Adrenal gland (tissue), 5 donors: ENCODE results near the gene ARHGAP26.

Experiments used
- POLR2A ChIP-seq, 2 donors: fragments of 450-650 bp; IDR thresholded peaks; one replicate each; pipeline ENCODE4 v1.6.1; 2017; ENCODE audit warnings: antibody characterized with exemption in 2 of 2, mild to moderate bottlenecking in 2 of 2, moderate library complexity in 1 of 2
- TF ChIP-seq, protein P1 (sequence below), 6 experiments: fragments of 450-650 bp in 4 of 6; fragments of 200-600 bp in 2 of 6; sonication (generic) in 1 of 6; IDR thresholded peaks; 1 replicate in 5 of 6; 2 replicates in 1 of 6; pipeline versions ENCODE4 v1.5.1 to v1.8.0; 2016 to 2021; ENCODE audit warnings: antibody characterized with exemption in 6 of 6, mild to moderate bottlenecking in 2 of 6, moderate library complexity in 1 of 6
- donor health status: DM: no; HTN: no; CAD: no.

- no peak for TF ChIP-seq POLR2A (IDR thresholded peaks at IDR 0.05)
- TF ChIP-seq, protein P1, sequence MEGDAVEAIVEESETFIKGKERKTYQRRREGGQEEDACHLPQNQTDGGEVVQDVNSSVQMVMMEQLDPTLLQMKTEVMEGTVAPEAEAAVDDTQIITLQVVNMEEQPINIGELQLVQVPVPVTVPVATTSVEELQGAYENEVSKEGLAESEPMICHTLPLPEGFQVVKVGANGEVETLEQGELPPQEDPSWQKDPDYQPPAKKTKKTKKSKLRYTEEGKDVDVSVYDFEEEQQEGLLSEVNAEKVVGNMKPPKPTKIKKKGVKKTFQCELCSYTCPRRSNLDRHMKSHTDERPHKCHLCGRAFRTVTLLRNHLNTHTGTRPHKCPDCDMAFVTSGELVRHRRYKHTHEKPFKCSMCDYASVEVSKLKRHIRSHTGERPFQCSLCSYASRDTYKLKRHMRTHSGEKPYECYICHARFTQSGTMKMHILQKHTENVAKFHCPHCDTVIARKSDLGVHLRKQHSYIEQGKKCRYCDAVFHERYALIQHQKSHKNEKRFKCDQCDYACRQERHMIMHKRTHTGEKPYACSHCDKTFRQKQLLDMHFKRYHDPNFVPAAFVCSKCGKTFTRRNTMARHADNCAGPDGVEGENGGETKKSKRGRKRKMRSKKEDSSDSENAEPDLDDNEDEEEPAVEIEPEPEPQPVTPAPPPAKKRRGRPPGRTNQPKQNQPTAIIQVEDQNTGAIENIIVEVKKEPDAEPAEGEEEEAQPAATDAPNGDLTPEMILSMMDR (IDR thresholded peaks at IDR 0.05): no peak
Observed at GRCh38 chr5:143152445-143152844, 382.3 kb downstream of the ARHGAP26 start.
